Endothelial cell of hepatic sinusoid (primary cell): ENCODE results near the gene NFE2.

Experiments
- in situ Hi-C: cut with HindIII; loops from 2 replicates; pipeline ENCODE4 v1.10.0; 2017; ENCODE audit warnings: low sequenced_read_pairs

The NFE2 gene

DNA sequence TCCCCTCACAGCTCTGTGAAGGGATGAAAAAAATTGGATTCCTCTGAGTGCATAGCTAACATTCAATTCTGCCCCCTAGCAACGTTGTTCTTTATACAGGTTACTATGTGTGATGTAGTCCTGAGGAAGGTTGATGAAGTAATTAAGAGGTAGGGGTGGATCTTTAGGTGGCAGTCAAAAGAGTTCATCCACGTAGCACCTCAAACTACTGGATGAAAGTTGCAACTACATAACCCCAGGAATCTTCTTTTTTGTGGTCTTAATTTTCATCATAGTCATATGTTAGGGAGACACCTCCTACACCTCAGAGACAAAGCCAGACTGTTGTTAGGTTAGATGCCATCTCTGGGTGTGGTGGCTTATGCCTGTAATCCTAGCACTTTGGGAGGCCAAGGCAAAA, 10.2 kb upstream of the NFE2 start:
- in situ Hi-C loops: no loop called here

DNA sequence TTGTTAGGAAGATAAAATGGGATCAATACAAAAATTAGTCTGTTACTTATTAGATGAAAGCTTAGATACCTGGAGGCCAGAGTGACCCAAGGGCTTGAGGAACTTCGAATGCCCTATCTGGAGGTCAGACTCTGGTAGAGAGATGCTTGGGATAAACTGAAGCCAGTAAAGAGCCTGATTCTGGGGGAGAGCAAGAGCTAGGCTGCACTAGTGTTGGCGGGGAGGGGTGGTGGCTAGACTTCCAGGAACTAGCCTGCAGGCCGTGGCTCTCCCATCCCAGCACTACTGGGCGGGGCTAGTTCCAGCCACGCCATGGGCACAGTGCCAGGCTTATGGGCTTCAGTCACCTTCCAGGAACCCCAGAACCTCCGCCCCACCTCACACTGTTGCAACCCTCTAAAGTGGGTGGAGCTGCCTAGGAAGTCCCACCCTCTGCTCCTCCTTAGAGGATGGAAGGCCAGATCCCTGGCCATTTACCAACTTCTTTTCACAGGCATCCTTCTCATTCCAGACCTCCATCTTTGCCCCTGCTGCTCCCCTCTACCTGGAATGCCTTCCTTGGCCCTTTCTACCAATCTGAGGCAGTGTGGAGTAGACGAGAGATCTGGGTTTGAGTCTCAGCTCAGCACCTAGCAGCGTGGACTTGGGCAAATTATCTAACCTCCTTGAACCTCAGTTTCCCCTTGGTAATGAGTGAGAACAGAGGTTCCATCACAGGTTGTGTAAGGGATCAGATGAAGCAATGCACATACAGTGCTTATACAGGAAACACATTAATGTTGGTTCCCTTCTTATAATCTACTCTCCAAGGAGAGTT, 6.3 kb upstream of the NFE2 start:
- in situ Hi-C loops: no loop called here

DNA sequence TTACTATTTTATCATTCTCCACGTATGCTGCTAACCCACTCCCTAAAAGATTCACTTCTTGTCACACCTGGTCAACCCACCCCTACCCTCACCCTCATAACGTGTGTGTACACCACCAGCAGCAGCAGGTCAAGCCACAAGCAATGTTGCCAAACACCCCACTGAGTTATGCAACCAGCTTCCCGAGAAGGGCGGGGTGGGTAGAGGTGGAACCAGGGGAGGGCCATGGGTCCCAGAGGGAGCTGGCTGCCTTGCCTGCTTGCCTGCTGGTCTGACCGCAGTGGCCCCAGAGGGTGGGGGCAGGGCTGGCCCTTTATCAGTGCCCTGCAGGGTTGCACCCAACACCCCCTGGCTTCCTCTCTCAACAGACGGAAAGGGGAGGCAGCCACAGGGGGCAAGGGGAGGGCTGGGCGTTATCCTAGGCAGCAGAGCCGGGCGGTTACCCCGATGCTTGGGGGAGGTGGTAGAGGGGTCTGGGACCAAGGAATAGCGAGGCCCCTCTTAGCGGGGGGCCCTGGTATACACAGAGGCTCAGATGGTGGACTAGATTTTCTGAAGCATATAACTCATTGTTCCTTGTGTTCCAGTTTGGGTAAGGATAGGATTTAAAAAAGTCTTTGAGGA, 3.5 kb upstream of the NFE2 start:
- in situ Hi-C loops: no loop called here

DNA sequence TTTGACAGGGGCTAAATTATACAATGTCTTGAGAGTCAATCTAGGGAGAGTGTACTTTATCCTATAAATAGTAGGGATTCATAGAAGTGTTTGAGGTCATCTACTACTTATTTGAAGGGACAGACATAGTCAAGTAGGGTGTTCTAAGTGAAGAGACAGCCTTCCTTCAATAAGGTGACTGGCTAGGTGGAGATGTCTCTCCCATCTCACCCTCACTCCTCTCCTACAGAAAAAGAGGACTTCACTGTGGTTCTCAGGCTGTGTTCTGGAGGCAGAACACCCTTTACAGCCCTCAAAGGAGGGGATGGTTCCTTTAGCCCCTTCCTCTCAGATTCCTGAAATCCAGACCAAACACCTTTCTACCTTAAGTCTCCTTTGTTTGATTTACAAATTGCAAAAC, 2.8 kb upstream of the NFE2 start:
- in situ Hi-C loops: no loop called here

DNA sequence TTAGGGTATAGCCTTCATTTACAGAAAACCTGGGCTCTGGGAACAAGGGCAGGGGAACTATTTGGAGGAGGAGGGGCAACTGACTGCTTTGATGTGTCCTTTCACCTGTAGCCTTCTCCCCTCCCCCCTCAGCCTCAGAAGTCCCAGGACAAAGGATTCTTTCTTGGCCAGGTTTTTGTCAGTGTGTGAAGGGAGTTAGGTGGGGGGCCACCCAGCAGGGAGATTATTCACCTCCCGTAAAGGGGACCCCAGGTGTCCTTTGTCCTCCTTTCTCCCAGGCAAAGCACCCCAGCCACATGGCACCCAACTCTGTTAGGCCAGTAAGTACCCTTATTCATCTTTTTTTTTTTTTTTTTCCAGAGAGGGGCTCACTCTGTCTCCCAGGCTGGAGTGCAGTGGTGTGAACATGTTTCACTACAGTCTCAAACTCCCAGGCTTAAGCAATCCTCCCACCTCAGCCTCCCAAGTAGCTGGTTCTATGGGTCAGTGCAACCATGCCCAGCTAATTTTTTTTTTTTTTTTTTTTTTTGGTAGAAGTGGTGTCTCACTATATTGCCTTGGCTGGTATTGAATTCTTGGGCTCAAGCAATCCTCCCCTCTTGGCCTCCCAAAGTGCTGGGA, 723 bp upstream of the NFE2 start:
- in situ Hi-C loops: no loop called here

DNA sequence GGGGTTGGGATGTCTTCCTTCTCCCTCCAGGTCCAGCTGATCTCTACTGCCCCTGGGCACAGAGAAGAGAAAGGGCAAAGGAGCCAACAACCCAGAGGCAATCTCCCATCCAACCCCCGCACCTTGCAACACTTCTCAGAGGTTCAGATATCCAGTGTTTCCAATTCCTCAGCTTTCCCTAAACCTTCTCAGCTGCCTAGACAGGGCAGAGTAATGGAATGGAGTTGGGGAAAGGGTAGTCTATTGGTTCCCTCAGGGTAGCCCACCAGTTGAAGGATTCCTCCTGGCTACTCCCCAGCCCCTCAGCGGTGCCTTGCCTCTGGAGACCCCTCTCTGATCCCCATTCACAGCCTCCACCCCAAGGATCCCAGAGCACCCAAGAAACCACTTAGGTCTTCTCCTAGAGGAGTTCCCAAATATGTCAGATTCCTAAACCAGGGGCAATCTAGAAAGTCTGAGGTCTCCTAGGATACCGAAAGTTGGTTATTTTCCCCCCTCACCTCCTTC, 537 bp downstream of the NFE2 start:
- in situ Hi-C loops: no loop called here

DNA sequence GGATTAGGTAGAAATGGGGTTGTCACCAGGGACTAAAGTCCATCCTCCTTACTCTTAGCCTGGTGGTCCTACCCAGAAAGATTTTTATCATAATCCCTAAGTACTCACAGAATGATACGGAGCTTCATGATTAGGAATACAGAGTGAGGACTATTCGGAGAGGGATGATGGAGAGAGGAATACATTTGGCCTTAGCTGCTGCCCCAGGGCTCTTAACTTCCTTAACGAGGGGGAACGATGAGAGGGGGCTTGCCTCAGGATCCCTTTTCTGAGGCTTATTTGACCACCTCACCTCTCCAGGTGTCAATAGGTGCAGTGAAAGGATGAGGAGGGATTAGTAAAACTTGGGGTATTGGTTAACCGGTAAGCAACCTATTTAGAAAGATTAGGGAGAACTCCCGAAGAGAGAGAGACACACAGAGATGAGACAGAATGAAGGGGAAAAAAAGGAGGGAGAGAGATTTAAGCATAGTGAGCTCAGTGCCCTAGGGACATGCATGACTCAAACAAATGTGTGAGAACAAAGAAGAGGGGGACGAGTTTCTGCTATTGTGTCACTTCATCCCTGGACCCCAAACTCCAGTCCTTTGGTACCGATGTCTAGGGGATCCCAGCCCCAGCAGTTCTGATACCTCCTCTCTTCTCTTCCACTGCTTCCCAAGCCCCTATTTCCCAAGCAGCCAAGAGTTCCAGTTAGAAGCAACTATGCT, 1.1 kb downstream of the NFE2 start:
- in situ Hi-C loops: no loop called here

DNA sequence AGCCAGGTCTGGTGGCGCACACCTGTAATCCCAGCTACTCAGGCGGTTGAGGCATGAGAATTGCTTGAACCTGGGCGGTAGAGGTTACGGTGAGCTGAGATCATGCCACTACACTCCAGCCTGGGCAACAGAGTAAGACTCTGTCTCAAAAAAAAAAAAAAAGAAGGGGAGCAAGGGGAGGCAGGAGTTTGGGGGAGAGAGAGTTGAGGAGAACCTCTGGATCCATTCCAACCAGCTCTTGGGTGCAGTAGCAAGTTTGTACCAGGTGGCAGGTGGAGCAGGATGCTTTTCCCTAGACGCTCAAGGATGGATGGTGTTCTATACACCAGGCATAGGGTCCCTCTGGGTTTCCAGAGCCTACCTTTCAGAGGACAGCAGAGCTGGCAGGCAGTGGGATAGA, 1.9 kb downstream of the NFE2 start:
- in situ Hi-C loops: no loop called here

DNA sequence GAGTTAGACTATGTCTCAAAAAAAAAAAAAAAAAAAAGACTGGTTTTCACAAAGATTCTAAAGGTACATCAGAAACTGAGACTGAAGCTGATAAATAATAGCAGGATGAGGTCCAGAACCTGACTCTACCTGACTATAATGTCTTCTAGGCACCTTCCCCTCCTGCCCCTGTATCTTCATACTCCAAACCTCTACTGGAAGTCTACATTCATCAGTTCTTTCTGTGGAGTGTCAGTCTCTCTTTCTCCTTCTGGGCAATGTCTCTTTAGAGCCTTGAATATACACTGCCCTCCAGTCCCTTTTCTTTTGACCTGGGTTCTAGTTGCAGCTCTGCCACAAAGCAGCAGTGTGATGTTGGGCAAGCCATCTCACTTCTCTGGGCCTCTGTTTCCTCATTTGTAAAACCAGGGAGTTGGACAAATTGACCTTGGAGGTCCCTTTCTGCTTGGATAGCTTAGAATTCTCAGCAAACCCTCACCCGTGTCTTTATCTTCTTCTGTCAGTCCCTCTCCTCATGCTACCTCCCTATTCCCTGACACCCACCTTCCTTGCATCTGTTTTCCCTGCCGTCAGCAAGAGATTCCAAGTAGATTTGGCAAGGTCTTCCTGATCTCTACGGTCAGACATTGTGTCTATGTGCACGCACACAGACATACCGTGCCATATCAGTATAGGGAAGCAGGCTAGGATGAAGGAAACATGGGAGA, 4.3 kb downstream of the NFE2 start:
- in situ Hi-C loops: no loop called here

DNA sequence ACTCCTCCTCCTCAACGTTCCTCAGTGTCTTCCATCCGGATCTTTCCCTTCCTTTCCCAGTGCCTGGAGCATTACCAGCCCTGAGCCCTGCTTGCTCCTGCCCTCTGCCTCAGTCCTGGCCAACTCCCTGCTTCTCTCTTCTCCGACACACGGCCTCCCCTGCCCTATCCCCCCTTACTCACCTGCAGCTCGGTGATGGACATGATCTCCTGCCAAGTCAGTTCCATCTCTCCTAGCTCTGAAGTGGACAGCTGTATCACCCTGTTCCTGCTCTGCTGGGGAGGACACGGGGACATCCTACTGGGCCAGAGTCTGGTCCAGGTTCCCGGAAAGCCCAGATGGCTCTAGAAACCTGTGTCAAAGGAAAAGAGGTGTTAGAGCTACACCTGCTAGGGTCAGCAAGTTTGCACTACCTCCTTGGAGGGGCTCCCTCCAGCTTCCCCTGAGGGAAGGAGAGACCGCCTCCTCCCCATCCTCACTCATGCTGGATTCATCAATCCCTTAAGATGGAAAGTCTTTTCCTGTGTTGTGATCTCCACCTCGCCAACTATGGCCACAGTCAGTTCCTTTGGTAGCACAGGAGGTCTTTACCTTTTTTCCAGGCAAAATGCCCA, 5.8 kb downstream of the NFE2 start:
- in situ Hi-C loops: loop anchor here (5.0 kb wide), 2 partner anchors 32 to 77 kb away; partner anchors contain the start of gene COPZ1

DNA sequence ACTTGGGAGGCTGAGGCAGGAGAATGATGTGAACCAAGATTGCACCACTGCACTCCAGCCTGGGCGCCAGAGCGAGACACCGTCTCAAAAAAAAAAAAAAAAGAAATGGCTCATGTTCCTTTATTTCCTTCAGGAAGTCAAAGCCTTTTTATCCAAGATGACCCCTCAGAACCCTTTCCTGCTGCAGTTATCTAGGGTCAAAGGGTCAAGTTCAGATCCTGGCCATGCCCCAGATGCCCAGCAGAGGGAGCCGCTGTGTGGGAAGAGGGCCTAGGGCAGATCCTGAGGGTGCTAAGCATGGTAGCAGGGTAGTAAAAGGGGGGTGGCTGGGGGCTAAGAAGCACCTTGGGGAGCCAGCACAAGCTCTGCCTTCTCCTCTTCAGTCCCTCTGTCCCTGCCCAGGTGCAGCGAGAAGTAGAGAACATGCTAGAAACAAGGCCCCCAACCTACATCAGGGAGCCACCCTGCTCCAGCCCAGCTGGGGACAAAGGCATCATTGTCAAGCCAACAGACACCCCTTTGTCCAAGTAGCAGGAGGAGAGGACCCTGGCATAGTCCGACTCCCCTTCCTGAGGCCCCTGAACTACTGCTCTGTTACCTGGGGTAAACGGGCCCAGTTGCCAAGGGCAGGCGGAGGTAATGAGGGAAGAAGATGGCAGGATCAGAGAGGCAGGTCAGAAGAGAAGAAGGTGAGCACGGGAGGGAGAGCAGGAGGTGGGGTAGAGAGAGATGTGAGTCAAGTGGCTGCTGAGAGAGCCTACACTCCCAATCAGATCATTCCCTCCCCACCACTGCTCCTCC, 6.5 kb downstream of the NFE2 start:
- in situ Hi-C loops: loop anchor here (5.0 kb wide), 2 partner anchors 33 to 78 kb away; partner anchors contain the start of gene COPZ1

DNA sequence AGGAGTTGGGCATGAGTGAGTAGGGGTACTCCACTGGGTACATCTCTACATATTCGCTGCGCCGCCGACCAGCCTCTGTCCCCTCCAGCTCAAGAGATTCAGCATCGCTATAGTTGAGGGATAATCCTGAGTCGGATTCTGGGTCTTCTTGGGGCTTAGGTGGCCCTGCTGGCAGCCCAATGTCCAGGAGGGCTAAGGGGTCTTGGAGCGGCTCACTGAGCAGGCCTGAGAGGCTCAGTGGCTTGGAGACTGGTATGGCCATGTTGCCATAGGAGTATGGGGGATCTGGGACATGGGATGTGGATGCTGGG, 7.9 kb downstream of the NFE2 start:
- in situ Hi-C loops: loop anchor here (5.0 kb wide), 2 partner anchors 34 to 79 kb away; partner anchors contain the start of gene COPZ1

DNA sequence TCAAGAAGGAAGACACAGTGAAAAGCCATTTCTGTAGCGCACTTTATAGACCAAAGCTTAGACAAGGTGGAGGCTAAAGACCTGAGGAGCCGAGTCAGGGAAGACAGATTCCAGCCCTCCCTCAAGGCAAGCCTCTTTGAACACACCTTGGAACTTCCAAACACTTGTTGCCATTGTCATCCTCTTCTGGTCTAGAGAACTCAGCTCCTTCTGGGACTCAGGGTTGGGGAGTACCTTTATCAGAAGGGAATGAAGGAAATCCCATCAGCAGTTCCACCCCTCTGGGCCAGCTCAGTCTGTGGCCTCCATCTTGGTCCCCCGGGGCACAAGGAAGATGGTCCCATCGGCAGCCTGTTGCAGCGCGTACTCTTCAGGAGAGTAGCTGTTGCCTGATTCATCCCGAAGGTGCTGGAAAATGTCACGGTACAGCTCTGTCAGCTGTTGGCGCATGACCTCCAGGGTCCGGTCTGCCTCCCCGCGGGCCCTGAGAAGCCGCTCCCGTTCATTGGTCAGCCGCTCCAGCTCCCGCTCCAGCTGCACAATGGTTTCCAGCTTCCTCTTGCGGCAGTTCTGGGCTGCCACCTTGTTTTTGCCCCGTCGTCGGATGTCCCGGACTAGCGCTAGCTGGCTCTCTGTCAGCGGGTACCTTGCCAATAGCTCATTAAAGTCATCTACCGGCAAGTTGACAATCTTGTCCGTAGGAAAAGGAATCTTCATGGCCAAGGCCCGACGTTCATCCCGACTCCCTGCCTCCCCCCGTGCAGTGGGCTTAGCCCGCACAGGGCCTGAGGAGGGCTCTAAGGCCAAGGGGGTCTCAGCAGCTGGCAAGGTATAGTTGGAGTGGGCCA, 8.5 kb downstream of the NFE2 start:
- in situ Hi-C loops: loop anchor here (5.0 kb wide), 2 partner anchors 35 to 80 kb away; partner anchors contain the start of gene COPZ1

DNA sequence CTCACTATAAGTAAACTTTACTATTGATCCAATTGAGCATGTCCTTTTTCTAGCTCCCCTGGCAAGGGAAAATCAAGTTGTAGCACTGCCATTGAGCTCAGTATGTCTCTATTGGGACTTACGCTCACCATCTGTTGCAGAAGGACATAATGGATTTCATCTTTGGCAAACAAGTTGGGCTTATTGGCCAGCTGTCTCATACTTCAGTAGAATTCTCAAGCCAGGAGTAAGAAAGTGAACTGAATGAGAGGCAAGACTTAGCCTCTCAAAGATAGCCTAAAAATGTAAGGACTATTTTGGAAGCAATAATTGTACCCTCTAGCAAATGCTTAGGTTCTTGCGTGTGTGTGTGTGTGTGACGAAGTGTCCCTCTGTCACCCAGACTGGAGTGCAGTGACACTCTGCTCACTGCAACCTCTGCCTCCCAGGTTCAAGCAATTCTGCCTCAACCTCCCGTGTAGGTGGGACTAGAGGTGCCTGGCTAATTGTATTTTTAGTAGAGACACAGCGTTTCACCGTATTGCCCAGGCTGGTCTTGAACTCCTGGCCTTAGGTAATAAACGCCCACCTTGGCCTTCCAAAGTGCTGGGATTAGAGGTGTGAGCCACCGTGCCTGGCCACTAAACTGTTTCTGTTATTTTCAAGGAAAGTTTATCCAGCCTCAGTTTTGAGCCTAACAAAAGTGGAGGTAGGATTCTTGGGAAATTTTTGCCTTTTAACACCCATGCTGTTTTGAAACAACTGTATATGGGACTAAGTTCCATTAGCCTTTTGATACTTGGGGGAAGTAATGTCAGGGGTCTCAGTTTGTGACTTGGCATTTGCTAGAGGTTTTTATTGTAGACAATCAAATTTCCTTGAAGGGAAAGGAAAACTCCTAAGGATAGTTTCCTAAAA, 13.3 kb downstream of the NFE2 start:
- in situ Hi-C loops: no loop called here

DNA sequence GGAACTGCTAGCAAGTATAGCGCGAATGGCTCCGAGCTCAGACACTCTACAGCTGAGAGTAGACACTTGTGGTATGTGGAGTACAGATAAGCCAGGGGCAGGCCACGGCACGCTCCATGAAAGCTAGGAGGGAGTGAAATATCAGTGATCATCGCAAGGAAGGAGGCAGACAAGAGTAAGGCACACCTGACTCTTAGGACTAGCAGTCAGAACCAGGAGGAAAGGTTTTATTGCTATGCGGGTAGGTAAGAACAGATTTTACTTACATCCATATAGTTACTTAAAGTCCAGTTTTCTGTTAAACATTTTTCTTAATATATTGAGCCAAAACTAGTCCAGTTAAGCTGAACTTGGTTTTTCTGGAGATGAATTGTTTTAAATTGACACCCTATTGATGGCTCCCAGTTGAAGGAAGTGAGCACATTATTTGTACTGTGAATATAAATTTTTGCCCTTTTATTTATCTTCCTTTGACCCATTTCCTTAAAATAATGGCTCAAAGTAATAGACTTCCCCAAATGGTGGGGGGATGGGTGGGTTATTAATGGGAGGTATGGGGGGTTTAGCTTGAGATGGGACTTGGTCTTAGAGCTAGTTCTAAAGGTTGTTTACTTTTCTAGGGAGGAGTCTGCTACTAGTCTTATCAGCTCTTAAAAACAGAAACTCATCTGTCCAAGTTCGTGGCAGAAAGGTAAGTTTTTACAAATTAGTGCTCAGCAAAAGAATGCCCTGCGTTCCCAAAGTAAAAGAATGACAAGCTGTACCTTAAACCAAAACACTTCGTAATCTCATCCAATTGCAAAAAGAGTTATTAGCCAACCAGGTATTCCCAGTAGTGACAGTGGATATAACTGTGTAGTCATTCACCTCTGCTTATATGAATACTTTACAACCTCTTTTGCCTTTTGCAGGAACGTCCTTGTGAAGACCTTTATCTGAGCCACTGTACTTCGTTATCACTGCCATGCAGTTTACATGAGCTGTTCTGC, 14.5 kb downstream of the NFE2 start:
- in situ Hi-C loops: no loop called here
